OCI-LY1 (cell line): ENCODE data around the gene IL6R.

ENCODE experiments used
- H2AFZ ChIP-seq: fragments of 200-600 bp; sonication (generic), shearing (Covaris generic); 2 replicates; pipeline ENCODE4 v1.6.0; 2014; ENCODE audit warnings: antibody characterized with exemption, mild to moderate bottlenecking, low read length
- H3F3A ChIP-seq: fragments of 200-600 bp; sonication (generic), shearing (Covaris generic); 2 replicates; pipeline ENCODE4 v1.6.0; 2014; ENCODE audit warnings: mild to moderate bottlenecking, antibody characterized with exemption, low read length, moderate library complexity; ENCODE audit not compliant: insufficient read depth
- H3K27ac ChIP-seq: fragments of 200-600 bp; sonication (generic); 2 replicates; pipeline ENCODE4 v1.5.1; 2014; ENCODE audit warnings: low read length, mixed run types, mild to moderate bottlenecking, low read depth; ENCODE audit not compliant: poor library complexity, severe bottlenecking
- H3K27me3 ChIP-seq: fragments of 200-600 bp; sonication (generic); 2 replicates; pipeline ENCODE4 v1.6.0; 2014; ENCODE audit warnings: antibody characterized with exemption, mild to moderate bottlenecking, low read length, moderate library complexity; ENCODE audit not compliant: insufficient read depth
- H3K36me3 ChIP-seq: fragments of 200-600 bp; sonication (generic); 2 replicates; pipeline ENCODE4 v1.6.1; 2014; ENCODE audit warnings: mild to moderate bottlenecking, antibody characterized with exemption, low read length, moderate library complexity, mixed read lengths; ENCODE audit not compliant: insufficient read depth
- H3K4me1 ChIP-seq: fragments of 200-600 bp; sonication (generic); 2 replicates; pipeline ENCODE4 v1.5.1; 2014; ENCODE audit warnings: mild to moderate bottlenecking, low read length, moderate library complexity; ENCODE audit not compliant: insufficient read depth, severe bottlenecking
- H3K4me2 ChIP-seq: fragments of 200-600 bp; sonication (generic), shearing (Covaris generic); 2 replicates; pipeline ENCODE4 v1.6.1; 2014; ENCODE audit warnings: low read length
- H3K4me3 ChIP-seq: fragments of 200-600 bp; sonication (generic); 2 replicates; pipeline ENCODE4 v1.5.1; 2014; ENCODE audit warnings: low read length, low read depth, mild to moderate bottlenecking, mixed read lengths; ENCODE audit not compliant: poor library complexity, severe bottlenecking
- H3K79me2 ChIP-seq: fragments of 200-600 bp; shearing (Covaris generic); 2 replicates; pipeline ENCODE4 v1.6.1; 2016; ENCODE audit warnings: mixed run types, low read length, mixed read lengths; ENCODE audit not compliant: insufficient read depth
- H3K9ac ChIP-seq: fragments of 200-600 bp; sonication (generic), shearing (Covaris generic); 2 replicates; pipeline ENCODE4 v1.6.1; 2014; ENCODE audit warnings: mild to moderate bottlenecking, low read length, mixed read lengths
- H3K9me2 ChIP-seq: fragments of 200-600 bp; sonication (generic), shearing (Covaris generic); 2 replicates; pipeline ENCODE4 v1.6.1; 2014; ENCODE audit warnings: low read depth, mild to moderate bottlenecking, low read length, mixed read lengths
- H3K9me3 ChIP-seq: fragments of 200-600 bp; shearing (Covaris generic); 2 replicates; pipeline ENCODE4 v1.6.1; 2014; ENCODE audit warnings: low read length, mixed read lengths
- H4K20me1 ChIP-seq: fragments of 200-600 bp; sonication (generic), shearing (Covaris generic); 2 replicates; pipeline ENCODE4 v1.6.0; 2016; ENCODE audit warnings: mild to moderate bottlenecking, low read length; ENCODE audit not compliant: insufficient read depth
- EZH2 ChIP-seq: fragments of 200-600 bp; sonication (generic), shearing (Covaris generic); IDR thresholded peaks from 2 replicates; pipeline ENCODE4 v1.8.0; 2017; ENCODE audit warnings: borderline replicate concordance, mixed run types, mild to moderate bottlenecking, antibody characterized with exemption, low read length, moderate library complexity, mixed read lengths
- TF ChIP-seq, protein P1 (sequence below): fragments of 200-600 bp; sonication (generic), shearing (Covaris generic); IDR thresholded peaks from 2 replicates; pipeline ENCODE4 v1.5.1; 2017; ENCODE audit warnings: mild to moderate bottlenecking, antibody characterized with exemption, low read length, moderate library complexity, mixed read lengths

IL6R gene

DNA sequence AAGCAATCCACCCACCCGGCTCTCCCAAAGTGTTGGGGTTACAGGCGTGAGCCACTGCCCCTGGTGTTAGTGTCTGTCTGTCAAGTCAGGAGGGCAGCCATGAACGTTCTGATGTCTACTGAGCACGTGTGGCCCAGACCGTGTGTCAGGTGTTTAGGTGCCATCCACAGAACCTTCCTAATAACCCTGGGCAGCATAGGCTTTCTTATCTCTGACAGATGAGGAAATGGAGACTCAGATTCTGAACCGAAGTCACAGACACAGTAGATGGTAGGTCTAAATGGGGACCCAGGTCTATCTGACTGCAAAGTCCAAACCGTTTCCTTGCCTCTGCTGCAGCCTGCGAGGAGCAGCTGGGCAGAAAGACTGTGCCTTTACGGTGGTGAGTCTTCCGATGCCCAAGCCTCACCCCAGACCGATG lies 622 bp upstream of the IL6R start:
- Histone ChIP-seq H3K4me2 (no peak overlapping the region; the same call in 1 of the 2 replicates), H3K4me1 (peaks cover 7% of the 10 kb centered on the region), H3K4me3 (no peak overlapping the region), H3K9me3 (no peaks in the 10 kb centered on the region), H3K36me3 (no peaks in the 10 kb centered on the region), H3K79me2 (no peaks in the 10 kb centered on the region), H2AFZ (no peak overlapping the region), H3K27me3 (peaks cover 16% of the 10 kb centered on the region), H3K9me2 (no peaks in the 10 kb centered on the region), H3K27ac (no peak overlapping the region), H3F3A (no peaks in the 10 kb centered on the region), H3K9ac (no peak overlapping the region), H4K20me1 (no peaks in the 10 kb centered on the region)
- no peak for TF ChIP-seq EZH2
- TF ChIP-seq, protein P1, sequence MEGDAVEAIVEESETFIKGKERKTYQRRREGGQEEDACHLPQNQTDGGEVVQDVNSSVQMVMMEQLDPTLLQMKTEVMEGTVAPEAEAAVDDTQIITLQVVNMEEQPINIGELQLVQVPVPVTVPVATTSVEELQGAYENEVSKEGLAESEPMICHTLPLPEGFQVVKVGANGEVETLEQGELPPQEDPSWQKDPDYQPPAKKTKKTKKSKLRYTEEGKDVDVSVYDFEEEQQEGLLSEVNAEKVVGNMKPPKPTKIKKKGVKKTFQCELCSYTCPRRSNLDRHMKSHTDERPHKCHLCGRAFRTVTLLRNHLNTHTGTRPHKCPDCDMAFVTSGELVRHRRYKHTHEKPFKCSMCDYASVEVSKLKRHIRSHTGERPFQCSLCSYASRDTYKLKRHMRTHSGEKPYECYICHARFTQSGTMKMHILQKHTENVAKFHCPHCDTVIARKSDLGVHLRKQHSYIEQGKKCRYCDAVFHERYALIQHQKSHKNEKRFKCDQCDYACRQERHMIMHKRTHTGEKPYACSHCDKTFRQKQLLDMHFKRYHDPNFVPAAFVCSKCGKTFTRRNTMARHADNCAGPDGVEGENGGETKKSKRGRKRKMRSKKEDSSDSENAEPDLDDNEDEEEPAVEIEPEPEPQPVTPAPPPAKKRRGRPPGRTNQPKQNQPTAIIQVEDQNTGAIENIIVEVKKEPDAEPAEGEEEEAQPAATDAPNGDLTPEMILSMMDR = no peak

DNA sequence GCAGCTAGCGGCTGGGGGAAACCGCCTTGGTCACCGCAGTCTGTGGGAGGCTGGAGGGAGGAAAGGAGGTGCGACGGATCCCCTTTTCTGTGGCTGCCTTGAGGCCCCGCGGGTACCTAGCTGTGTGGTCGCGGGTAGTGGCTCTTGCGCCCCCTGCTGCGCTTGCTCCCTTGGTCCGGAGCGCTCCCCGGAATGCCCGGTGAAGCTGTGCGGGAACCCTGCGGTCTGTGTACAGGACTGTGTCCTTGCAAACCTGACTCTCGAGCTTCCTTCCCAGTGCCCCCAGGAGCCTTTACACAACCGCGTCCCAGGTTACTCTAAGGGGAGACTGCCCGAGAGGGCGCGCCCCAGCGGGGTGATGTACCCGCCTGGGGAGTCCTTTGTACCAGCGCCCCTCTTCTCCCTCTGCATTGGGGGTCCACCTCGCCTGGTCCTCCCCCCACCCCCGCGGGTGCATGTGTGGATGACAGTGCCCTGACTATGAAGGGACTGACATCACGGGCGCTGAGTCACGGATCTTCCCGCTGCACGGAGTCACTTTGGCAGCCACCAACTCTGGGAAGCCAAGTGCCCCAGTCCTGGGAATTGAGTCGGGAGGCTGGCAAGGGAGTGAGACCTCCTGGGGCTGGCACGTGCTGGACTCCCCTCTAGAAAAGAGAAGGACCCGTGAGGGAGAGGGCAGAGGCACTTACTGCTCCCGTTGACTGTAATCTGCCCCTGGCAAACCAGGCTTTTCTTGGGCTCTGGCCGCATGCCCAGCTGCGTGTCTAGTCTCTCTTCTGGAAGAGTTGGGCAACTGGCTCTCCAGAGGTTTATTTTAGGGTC lies 816 bp downstream of the IL6R start:
- H3F3A ChIP-seq = no peaks in the 10 kb centered on the region
- H3K36me3 ChIP-seq = no peaks in the 10 kb centered on the region
- H3K9ac ChIP-seq = no peak overlapping the region
- no peaks in the 10 kb centered on the region for H3K9me2 ChIP-seq
- no peaks in the 10 kb centered on the region for H3K79me2 ChIP-seq
- H3K9me3 ChIP-seq = no peaks in the 10 kb centered on the region
- no peak overlapping the region for H2AFZ ChIP-seq
- peaks cover 7% of the 10 kb centered on the region for H3K4me1 ChIP-seq
- H3K4me3 ChIP-seq = peak overlapping the region; percentile 13
- no peak overlapping the region for H3K27ac ChIP-seq
- no peaks in the 10 kb centered on the region for H4K20me1 ChIP-seq
- TF ChIP-seq, protein P1 = peak; percentile 29; the same call in 1 of the 2 replicates
- no peak for TF ChIP-seq EZH2
- peak overlapping the region; percentile 33; the same call in 1 of the 2 replicates for H3K4me2 ChIP-seq
- peaks cover 16% of the 10 kb centered on the region for H3K27me3 ChIP-seq

DNA sequence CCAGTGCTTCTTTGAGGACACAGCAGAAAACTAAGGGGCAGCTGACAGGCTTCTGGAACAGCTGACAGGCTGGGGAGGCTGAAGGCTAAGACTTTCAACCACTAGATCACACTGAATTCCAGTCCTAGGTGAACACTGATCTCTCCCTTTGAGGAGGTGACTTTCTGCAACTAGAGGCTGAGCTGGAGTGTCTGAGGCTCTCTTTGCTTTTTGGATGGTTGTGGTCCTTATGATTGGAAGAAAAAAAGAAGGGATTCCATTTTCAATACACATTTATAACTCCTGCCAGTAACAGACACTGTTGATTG lies 1.4 kb downstream of the IL6R start:
- H3K4me2 ChIP-seq = no peak overlapping the region
- no peak overlapping the region for H3K4me3 ChIP-seq
- H3K9me2 ChIP-seq = no peaks in the 10 kb centered on the region
- H3K27ac ChIP-seq = no peak overlapping the region
- H3K9ac ChIP-seq = no peak overlapping the region
- no peaks in the 10 kb centered on the region for H4K20me1 ChIP-seq
- peaks cover 7% of the 10 kb centered on the region for H3K4me1 ChIP-seq
- H3K36me3 ChIP-seq = no peaks in the 10 kb centered on the region
- H3F3A ChIP-seq = no peaks in the 10 kb centered on the region
- H3K9me3 ChIP-seq = no peaks in the 10 kb centered on the region
- H2AFZ ChIP-seq = no peak overlapping the region
- TF ChIP-seq, protein P1 = no peak
- no peak for TF ChIP-seq EZH2
- peaks cover 14% of the 10 kb centered on the region for H3K27me3 ChIP-seq
- H3K79me2 ChIP-seq = no peaks in the 10 kb centered on the region
